Epidermal melanocyte (primary cell): ENCODE measurements around the gene CAST.
"Not testable (repeated sequence)": the region's sequence is repeated elsewhere in the genome, so short reads cannot be mapped to it uniquely, and the experiment has no call there.

Experiments
- DNase-seq: peaks from one replicate; pipeline ENCODE4 v3.0.0; 2011; ENCODE audit warnings: low spot score; ENCODE audit not compliant: insufficient read length

The CAST gene

GRCh38 chr5:96772542-96772941, 110.4 kb downstream of the CAST start:
- DNase-seq, result no peak

GRCh38 chr5:96775050-96775449, 112.9 kb downstream of the CAST start:
- no peak for DNase-seq

- DNase-seq, result no peak
Measured at GRCh38 chr5:96775689-96776088, 113.5 kb downstream of the CAST start.

- DNase-seq, result no peak
Measured at GRCh38 chr5:96776621-96777020, 114.4 kb downstream of the CAST start.

GRCh38 chr5:96778409-96778808, 116.2 kb downstream of the CAST start:
- no peak for DNase-seq

GRCh38 chr5:96780626-96781025, 118.5 kb downstream of the CAST start:
- DNase-seq, result no peak

- DNase-seq, result no peak
Measured at GRCh38 chr5:96781031-96781971, 119.1 kb downstream of the CAST start.

- no peak for DNase-seq
Measured at GRCh38 chr5:96783326-96783725, 121.2 kb downstream of the CAST start.

GRCh38 chr5:96785326-96786109, 123.3 kb downstream of the CAST start:
- no peak for DNase-seq

- no peak for DNase-seq
Measured at GRCh38 chr5:96788112-96788749, 126.1 kb downstream of the CAST start.

GRCh38 chr5:96789794-96790330, 127.7 kb downstream of the CAST start:
- DNase-seq, result no peak

- DNase-seq, result no peak
Measured at GRCh38 chr5:96790961-96791504, 128.9 kb downstream of the CAST start.

- no peak for DNase-seq
Measured at GRCh38 chr5:96794757-96795156, 132.6 kb downstream of the CAST start.

GRCh38 chr5:96795626-96796025, 133.4 kb downstream of the CAST start:
- no peak for DNase-seq

GRCh38 chr5:96796434-96796833, 134.3 kb downstream of the CAST start:
- no peak for DNase-seq

GRCh38 chr5:96801718-96802117, 139.5 kb downstream of the CAST start:
- DNase-seq, result not testable (repeated sequence)

GRCh38 chr5:96807075-96807654, 145.0 kb downstream of the CAST start:
- peak; percentile 51 for DNase-seq

GRCh38 chr5:96808541-96808828, 146.3 kb downstream of the CAST start:
- no peak for DNase-seq

- DNase-seq, result no peak
Measured at GRCh38 chr5:96808868-96809558, 146.8 kb downstream of the CAST start.

GRCh38 chr5:96809921-96810320, 147.7 kb downstream of the CAST start:
- DNase-seq, result no peak

- no peak for DNase-seq
Measured at GRCh38 chr5:96812851-96813250, 150.7 kb downstream of the CAST start.
